ENCODE measurements around the gene ZNF507.

GRCh38 chr19:32437096-32437495 is 91.7 kb downstream of the ZNF507 start:
- TF ChIP-seq CTCF (conservative IDR thresholded peaks at IDR 0.05; ENCODE audit: low read length) (no peak), EZH2phosphoT487 (IDR thresholded peaks at IDR 0.05; ENCODE audit: borderline replicate concordance, low read depth, low read length) (no peak)

All from OCI-LY7 (cell line).